ENCODE data around the gene LRRTM2.

- TF ChIP-seq EZH2 (IDR thresholded peaks at IDR 0.05; ENCODE audit: borderline replicate concordance, low read depth, low read length, severe bottlenecking): no peak
- TF ChIP-seq, protein P1, sequence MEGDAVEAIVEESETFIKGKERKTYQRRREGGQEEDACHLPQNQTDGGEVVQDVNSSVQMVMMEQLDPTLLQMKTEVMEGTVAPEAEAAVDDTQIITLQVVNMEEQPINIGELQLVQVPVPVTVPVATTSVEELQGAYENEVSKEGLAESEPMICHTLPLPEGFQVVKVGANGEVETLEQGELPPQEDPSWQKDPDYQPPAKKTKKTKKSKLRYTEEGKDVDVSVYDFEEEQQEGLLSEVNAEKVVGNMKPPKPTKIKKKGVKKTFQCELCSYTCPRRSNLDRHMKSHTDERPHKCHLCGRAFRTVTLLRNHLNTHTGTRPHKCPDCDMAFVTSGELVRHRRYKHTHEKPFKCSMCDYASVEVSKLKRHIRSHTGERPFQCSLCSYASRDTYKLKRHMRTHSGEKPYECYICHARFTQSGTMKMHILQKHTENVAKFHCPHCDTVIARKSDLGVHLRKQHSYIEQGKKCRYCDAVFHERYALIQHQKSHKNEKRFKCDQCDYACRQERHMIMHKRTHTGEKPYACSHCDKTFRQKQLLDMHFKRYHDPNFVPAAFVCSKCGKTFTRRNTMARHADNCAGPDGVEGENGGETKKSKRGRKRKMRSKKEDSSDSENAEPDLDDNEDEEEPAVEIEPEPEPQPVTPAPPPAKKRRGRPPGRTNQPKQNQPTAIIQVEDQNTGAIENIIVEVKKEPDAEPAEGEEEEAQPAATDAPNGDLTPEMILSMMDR (IDR thresholded peaks at IDR 0.05; ENCODE audit: borderline replicate concordance, extremely low read depth, low read length, poor library complexity, severe bottlenecking): no peak
Measured at GRCh38 chr5:138819081-138819480, 56.1 kb downstream of the LRRTM2 start.
